Hepatocyte (in vitro differentiated cells): ENCODE measurements around the gene KRT71. TPM values are rescaled to one million over a fixed set of nuclear protein-coding genes. Genes with fewer than 3 reads are reported as not detected.

Experiments
- DNase-seq: peaks from one replicate; pipeline ENCODE4 v3.0.0-alpha.2; 2016; ENCODE audit warnings: low spot score
- H2AFZ ChIP-seq: fragments of 200-600 bp; sonication (generic); 2 replicates; pipeline ENCODE4 v1.6.0; 2016; ENCODE audit warnings: antibody characterized with exemption, mild to moderate bottlenecking
- H3K27ac ChIP-seq: fragments of 200-600 bp; sonication (generic); 2 replicates; pipeline ENCODE4 v1.5.1; 2016; ENCODE audit warnings: mild to moderate bottlenecking
- H3K27me3 ChIP-seq: fragments of 200-600 bp; sonication (generic); 2 replicates; pipeline ENCODE4 v1.6.1; 2016
- H3K36me3 ChIP-seq: fragments of 200-600 bp; sonication (generic); replicated peaks from 2 replicates; pipeline ENCODE4 v1.5.1; 2016; ENCODE audit warnings: low read depth; ENCODE audit not compliant: insufficient read depth
- H3K4me1 ChIP-seq: fragments of 200-600 bp; sonication (generic); 2 replicates; pipeline ENCODE4 v1.5.1; 2016; ENCODE audit warnings: mild to moderate bottlenecking, moderate library complexity; ENCODE audit not compliant: insufficient read depth
- H3K4me2 ChIP-seq: fragments of 200-600 bp; sonication (generic); 2 replicates; pipeline ENCODE4 v1.6.0; 2016
- H3K4me3 ChIP-seq: fragments of 200-600 bp; sonication (generic); 2 replicates; pipeline ENCODE4 v1.5.1; 2016; ENCODE audit warnings: mild to moderate bottlenecking
- H3K79me2 ChIP-seq: fragments of 200-600 bp; sonication (generic); 2 replicates; pipeline ENCODE4 v1.6.0; 2017; ENCODE audit warnings: mild to moderate bottlenecking
- H3K9me2 ChIP-seq: fragments of 200-600 bp; sonication (generic); replicated peaks from 2 replicates; pipeline ENCODE4 v1.6.0; 2017; ENCODE audit warnings: mild to moderate bottlenecking; ENCODE audit not compliant: insufficient read depth
- H3K9me3 ChIP-seq: fragments of 200-600 bp; sonication (generic); 2 replicates; pipeline ENCODE4 v1.5.1; 2016; ENCODE audit warnings: low read depth, mild to moderate bottlenecking
- H4K20me1 ChIP-seq: fragments of 200-600 bp; sonication (generic); 2 replicates; pipeline ENCODE4 v1.6.0; 2016; ENCODE audit warnings: mild to moderate bottlenecking; ENCODE audit not compliant: insufficient read depth, poor library complexity, severe bottlenecking
- EZH2 ChIP-seq: fragments of 200-600 bp; sonication (generic); IDR thresholded peaks from 2 replicates; pipeline ENCODE4 v1.6.1; 2016; ENCODE audit warnings: antibody characterized with exemption, mild to moderate bottlenecking, borderline replicate concordance
- EZH2phosphoT487 ChIP-seq: fragments of 200-600 bp; sonication (generic); IDR thresholded peaks from one replicate; pipeline ENCODE4 v1.6.1; 2018; ENCODE audit warnings: antibody characterized with exemption, mild to moderate bottlenecking, low read depth, moderate library complexity; ENCODE audit not compliant: unreplicated experiment, severe bottlenecking
- WGBS: methylation state at CpG from one replicate; pipeline ENCODE4 v1.1.6; 2016; ENCODE audit warnings: low lambda C conversion rate; ENCODE audit errors: missing lambda C conversion rate; 5-methylcytosine and 5-hydroxymethylcytosine counted together
- polyA plus RNA-seq: library from polyadenylated mRNA; unstranded; fragments of >200 nt; fragmentation: Nextera tagmentation; extraction: Ambion mirVana; gene quantifications from 2 replicates; pipeline ENCODE4 v1.2.1, GENCODE V29; 2016
- total RNA-seq: library from RNA; depleted of rRNA; stranded (reverse); fragments of >200 nt; gene quantifications from 2 replicates; pipeline ENCODE4 v1.2.3, GENCODE V29; 2014
- TF ChIP-seq, protein P1 (sequence below): fragments of 200-600 bp; sonication (generic); IDR thresholded peaks from 2 replicates; pipeline ENCODE4 v1.5.1; 2016; ENCODE audit warnings: antibody characterized with exemption, mild to moderate bottlenecking; ENCODE audit not compliant: poor library complexity

KRT71 gene
- total and polyA plus RNA-seq, 2 experiments from 2014 or later, result not detected

DNA sequence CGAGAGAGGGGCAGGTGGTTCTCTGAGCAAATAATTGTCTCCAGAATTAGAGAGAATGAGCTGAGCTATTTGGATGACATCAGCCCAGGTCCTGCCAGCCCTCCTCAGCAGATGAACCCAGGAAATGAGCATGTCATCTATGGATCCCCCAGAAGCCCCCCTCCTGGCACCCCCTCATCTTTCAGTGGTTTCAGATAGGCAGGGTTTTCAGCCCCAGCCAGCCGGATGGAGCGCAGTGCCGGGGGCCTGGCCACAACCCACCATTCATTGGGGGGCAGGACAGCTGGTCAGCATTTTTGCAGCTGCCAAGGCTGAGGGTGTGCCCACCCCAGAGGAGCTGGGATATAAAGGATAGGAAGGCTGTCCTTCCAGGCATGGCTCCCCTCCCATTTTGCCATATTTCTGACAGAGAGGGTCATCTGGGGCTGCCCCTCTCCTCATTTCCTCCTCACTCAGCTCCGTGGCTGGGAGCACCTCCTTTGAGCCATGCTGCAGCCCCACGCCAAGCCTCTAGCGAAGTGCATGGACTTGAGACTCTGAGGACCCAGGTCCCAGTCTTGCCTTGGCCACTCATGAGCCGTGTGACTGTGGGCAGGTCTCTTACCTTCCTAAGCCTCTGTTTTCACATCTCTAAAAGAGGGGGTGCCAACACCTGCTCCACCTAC lies 6.0 kb upstream of the KRT71 start:
- Histone ChIP-seq H3K79me2 (no peaks in the 10 kb centered on the region), H3K4me3 (no peak overlapping the region), H2AFZ (no peak overlapping the region), H3K9me2 (no peaks in the 10 kb centered on the region), H4K20me1 (no peaks in the 10 kb centered on the region), H3K27me3 (peaks cover 14% of the 10 kb centered on the region), H3K9me3 (no peaks in the 10 kb centered on the region), H3K4me2 (no peak overlapping the region), H3K27ac (no peak overlapping the region), H3K4me1 (no peaks in the 10 kb centered on the region), H3K36me3 (no peaks in the 10 kb centered on the region)
- WGBS, result 77% methylated on average over 8 of the region's 8 CpGs
- TF ChIP-seq EZH2phosphoT487 (no peak), EZH2 (no peak)
- TF ChIP-seq, protein P1, sequence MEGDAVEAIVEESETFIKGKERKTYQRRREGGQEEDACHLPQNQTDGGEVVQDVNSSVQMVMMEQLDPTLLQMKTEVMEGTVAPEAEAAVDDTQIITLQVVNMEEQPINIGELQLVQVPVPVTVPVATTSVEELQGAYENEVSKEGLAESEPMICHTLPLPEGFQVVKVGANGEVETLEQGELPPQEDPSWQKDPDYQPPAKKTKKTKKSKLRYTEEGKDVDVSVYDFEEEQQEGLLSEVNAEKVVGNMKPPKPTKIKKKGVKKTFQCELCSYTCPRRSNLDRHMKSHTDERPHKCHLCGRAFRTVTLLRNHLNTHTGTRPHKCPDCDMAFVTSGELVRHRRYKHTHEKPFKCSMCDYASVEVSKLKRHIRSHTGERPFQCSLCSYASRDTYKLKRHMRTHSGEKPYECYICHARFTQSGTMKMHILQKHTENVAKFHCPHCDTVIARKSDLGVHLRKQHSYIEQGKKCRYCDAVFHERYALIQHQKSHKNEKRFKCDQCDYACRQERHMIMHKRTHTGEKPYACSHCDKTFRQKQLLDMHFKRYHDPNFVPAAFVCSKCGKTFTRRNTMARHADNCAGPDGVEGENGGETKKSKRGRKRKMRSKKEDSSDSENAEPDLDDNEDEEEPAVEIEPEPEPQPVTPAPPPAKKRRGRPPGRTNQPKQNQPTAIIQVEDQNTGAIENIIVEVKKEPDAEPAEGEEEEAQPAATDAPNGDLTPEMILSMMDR, result no peak
- no peak for DNase-seq

DNA sequence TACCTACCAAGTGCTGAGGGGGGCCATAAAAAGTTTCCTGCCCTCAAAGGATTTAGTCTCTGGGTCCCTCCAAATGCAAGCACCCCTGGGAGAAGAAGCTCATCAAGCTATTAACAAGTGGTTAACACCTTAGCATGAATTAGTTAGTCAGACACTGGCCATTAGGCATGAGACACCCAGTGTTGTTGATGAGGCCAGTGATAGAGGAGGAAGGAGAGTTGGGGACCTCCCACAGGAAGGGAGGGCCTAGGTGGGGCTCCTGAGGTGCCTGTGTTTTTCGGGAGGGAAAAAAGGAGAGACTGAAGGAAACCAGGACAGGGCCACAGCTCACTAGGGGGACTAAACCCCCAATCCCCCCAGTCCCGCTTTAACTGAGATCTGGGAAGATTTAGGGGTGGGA lies 4.5 kb upstream of the KRT71 start:
- no peak overlapping the region for H2AFZ ChIP-seq
- H3K79me2 ChIP-seq, result no peaks in the 10 kb centered on the region
- no peak for DNase-seq
- 81% methylated on average over 2 of the region's 2 CpGs for WGBS
- H3K4me2 ChIP-seq, result no peak overlapping the region
- H3K9me2 ChIP-seq, result no peaks in the 10 kb centered on the region
- peaks cover 10% of the 10 kb centered on the region for H3K27me3 ChIP-seq
- H3K36me3 ChIP-seq, result no peaks in the 10 kb centered on the region
- H3K4me1 ChIP-seq, result no peaks in the 10 kb centered on the region
- no peaks in the 10 kb centered on the region for H4K20me1 ChIP-seq
- H3K27ac ChIP-seq, result no peak overlapping the region
- H3K4me3 ChIP-seq, result no peak overlapping the region
- no peaks in the 10 kb centered on the region for H3K9me3 ChIP-seq
- TF ChIP-seq, protein P1, result no peak
- TF ChIP-seq EZH2 (no peak), EZH2phosphoT487 (no peak)

DNA sequence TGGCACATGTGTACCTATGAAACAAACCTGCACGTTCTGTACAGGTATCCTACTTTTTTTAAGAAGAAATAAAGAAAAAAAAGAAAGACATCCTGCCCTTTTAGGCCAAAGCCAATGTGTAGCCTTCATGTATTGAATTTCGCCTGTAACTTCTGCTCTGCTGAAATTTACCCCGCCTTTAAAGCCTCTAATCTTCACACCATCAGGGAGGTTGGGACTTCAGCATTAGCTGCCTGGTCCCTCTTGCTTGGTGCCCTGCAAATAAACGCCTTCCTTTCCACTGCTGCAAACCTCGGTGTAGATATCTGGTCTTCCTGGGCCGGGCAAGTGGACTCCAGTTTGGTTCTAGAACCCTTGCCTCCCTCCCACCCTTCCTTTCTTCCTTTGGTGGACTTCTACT lies 2.6 kb upstream of the KRT71 start:
- Histone ChIP-seq H3K79me2 (no peaks in the 10 kb centered on the region), H3K27ac (no peak overlapping the region), H4K20me1 (no peaks in the 10 kb centered on the region), H2AFZ (no peak overlapping the region), H3K4me1 (no peaks in the 10 kb centered on the region), H3K4me3 (no peak overlapping the region), H3K4me2 (no peak overlapping the region), H3K9me2 (no peaks in the 10 kb centered on the region), H3K27me3 (peaks cover 2% of the 10 kb centered on the region), H3K36me3 (no peaks in the 10 kb centered on the region), H3K9me3 (no peaks in the 10 kb centered on the region)
- TF ChIP-seq EZH2 (no peak), EZH2phosphoT487 (no peak)
- TF ChIP-seq, protein P1, result no peak
- 75% methylated on average over 6 of the region's 6 CpGs for WGBS
- DNase-seq, result no peak
